Measurements from ENCODE around the gene STC2.

STC2 gene

DNA sequence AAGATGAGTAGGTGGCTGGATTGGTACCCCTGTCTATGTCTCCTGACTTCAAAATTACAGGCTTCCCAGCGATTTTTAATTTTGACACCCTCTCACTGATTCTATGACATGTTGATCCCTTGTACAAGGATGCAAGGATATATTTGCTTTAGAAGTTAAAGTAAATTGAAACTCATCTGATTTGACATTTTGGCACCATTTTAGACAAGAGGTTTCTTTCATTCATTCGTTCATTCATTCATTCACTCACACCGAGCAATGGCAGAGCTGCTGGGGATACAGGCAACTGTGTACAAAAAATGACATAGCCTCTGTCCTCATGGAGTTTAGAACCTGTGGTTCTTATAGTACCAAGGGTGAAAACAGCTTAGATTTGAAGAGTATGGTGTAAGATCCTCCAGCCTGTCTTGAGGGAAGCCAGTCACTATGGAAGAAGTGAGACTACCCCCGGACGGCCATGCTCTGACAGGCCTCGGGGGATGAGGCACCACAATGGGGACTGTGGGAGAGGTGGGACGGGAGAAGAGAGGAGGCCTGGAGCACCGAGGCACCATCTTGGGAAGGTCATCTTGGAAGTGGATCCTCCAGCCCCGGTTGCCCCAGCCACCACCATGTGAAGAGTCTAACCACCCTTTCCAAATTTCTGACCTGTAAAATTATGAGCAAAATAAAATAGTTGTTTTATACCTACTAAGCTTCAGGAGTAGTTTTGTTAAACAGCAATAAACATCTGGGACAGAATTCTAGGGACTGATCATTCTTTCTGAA lies 16.2 kb downstream of the STC2 start:
- DNase-seq, result no peak

DNA sequence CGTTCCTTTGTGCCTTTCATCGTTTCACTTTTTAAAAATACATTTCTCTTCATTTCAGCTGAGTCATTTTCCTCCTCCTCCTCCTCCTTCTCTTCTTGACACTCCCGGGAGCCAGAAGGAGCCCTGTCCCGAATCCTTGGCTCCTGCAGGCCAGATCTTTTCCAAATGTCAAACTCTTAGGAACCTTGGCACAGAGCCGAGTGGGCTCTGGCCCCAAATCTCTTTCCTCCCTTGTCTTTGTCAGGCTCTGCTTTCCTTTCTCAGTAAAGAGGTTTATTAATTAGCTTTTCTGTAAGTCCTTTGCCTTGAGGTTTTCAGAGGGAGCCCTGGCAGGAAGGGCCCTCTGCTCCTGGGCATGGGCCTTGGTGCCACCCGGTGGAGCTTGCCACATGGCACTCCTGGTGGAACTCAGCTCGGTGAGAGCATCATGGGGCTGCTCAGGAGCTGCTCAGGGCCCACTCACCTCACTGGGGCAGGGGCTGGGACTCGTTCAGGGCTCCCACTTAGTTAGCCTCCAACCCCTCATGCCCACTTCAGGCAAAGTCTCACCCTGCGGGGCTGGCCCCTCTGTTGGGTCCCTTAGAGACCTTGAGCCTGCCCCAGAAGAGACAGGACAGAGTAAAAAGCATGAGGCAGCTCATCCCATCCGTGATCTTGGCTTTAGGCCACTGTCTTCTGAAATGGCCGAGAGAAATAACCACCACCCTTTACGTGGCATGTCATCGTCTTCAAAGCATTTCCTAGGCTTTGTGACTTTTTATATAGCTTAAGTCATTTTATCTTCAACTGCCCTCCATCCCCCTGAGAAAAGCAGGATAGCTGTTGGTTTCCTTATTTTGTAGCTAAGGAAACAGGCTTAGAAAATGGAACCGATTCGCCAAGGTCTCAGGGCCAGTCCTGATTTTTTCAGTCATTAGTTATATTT lies 17.1 kb downstream of the STC2 start:
- no peak for DNase-seq

DNA sequence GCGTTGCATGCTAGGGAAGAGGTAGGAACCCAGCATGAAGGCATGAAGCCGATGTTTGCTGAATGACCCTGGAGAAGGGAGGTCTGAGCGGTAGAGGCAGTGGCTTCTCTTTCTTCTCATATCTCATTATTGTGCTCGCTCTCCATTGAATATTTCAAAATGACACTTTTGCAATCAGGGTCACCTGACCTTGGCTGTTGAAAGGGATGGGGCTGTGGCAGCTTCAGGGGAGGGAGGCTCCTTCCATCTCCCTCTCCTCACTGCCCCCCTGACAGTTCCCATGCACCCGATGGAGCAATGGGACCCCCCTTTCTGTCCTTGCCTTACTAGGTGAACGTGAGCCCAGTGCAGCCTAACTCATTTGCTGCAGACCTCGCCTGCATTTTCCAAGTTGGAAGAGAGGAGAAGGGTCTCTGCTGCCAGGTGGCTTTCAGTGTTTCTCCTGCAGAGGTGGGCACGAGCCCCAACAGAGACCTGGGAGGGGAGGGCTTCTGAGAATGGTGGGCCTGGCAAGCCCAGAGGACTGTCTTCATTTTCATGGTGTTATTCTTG lies 17.9 kb downstream of the STC2 start:
- DNase-seq, result no peak

DNA sequence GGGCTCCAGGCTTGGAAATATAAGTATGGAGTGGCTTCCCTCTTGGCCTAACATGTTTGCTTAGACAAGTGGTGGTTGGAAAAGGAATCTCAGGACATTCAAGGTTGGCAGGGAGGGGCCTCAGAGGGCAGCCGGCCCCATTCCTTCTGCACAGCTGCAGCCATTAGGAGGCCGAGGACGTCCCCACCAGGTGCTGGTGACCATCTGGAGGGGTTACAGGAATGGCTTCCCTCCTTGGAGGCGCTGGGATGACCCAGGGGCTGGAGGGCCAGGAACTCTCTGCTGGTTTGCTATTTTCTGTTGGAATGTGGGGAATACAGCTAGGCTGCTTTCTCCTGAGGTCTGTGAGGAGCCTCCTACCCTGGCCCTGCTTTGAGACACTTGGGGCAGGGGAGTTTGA lies 18.5 kb downstream of the STC2 start:
- DNase-seq, result no peak

DNA sequence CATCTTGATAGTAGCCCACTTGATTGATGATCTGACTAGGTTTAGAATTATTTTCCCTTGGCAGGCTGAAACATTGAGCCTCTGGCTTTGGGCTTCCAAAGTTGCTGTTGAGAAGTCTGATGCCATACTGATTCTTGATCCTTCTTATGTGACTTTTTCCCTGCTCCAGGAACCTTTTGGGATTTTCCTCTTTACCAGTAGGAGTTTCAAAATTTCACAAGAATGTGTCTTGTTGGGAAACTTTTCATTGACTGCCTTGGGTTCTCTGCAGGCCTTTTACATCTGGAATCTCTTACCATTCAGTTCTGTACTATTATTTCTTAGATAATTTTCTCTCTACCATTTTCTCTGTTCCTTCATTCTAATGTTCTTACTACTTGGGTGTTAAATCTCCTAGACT lies 20.0 kb downstream of the STC2 start:
- no peak for DNase-seq

DNA sequence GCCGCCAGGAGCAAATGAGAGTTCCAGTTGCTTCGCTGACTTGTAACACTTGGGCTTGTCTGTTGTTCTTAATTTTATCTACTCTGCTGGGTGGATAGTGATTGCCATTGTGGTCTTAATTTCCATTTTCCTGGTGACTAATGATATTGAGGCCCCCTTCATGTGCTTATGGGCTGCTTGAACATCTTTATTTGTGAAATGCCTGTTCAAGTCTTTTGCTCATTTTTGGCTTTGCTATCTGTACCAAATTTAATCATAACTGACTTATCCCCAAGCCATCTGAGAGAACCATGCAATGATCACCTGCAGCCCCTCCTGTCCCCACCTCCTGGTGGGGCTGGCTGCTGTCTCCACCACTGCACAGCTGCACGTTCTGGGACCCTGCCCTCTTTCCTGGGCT lies 20.5 kb downstream of the STC2 start:
- no peak for DNase-seq

DNA sequence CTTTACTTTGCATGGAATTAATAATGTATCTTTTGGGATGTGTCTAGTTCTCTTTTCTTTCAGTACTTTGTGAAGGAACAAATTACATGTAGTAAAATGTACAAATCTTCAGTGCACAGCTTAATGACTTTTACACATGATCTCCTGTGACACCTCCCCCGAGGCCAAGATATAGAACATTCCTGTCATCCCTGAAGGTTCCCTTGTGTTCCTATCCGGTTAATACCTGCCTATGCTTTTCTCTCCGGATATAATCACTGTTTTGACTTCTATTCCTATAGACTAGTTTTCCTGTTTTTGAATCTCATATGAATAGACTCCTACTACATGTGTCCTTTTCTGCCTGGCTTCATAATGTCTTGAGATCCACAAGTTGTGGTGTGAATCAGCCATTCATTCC lies 21.5 kb downstream of the STC2 start:
- no peak for DNase-seq

DNA sequence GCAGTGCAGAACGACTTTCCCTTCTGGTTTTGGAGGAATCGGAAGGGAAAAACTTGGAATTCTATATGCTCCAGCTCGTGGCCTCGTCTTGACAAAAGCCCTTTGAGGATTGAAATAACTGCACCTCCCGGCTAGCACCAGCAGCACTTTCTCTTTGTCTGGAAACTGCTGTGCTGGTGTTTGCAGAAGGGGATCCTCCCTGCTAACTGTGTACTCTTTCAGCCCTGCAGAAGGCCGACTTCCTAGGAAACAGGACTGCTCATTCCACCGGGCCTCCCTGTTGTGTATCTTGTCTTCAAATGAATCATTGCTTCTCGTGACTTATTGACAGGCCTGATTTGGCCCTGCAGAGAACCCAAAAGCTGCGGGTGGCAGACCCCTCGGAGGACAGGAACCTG lies 23.6 kb downstream of the STC2 start:
- DNase-seq, result no peak

DNA sequence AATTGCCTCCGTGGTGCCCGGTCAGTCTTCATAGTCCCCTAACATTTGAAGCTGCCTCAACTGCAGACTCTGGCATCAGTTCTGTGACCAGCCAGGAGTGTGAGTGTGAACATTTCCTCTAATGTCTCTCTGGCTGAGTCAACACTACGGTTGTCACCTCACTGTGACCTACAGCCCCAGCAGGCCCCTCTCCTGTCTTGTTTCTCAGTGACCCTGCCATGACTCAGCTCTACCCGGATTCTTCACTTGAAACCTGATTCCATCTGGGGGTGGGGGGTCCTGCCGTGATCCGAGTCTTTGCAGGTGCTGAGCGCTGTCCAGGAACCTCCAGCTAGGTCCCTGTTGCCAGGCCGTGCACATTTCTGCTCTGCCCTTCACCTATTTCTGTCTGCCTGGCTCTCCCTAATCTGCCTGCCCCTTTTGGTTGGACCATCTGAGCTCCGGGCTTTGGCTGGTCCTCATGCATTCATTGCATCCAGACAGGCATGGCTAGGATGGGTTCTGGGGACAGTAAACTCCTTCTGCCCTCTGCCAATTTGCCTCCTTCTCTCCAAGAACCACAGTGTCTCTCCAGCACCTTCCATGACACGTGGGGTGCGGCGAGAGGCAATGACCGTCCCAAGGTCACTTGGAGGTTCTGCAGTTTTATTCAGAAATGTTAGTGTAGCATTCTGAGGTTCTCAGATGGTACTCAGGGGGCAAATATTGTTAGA lies 24.2 kb downstream of the STC2 start:
- no peak for DNase-seq

DNA sequence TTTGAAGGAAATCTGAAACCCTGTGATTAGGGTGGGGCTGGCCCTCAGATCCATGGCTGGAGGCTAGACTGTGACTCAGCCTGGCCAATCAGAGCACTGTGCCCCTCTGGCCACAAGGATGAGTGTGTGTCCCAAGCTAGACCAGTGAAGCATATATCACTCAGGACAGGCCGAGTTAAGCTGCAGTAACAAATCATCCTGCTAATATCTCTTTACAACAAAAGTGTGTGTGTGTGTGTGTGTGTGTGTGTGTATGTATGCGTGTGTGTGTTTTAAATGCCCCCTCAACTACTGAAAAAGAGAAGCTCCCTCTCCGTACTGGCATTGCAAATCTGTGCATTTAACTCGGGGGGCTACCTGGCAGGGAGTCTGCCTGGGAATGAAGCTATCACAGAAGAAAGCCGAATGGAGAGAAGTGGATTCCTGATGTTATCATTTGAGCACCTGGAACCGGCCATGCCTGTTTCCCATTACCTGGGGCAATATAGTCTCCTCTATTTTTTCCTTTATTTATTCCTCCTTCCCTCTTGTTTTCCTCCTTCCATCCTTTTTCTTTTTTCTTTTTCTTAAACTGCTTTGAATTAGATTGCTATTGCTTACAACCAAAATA lies 25.6 kb downstream of the STC2 start:
- DNase-seq, result no peak

DNA sequence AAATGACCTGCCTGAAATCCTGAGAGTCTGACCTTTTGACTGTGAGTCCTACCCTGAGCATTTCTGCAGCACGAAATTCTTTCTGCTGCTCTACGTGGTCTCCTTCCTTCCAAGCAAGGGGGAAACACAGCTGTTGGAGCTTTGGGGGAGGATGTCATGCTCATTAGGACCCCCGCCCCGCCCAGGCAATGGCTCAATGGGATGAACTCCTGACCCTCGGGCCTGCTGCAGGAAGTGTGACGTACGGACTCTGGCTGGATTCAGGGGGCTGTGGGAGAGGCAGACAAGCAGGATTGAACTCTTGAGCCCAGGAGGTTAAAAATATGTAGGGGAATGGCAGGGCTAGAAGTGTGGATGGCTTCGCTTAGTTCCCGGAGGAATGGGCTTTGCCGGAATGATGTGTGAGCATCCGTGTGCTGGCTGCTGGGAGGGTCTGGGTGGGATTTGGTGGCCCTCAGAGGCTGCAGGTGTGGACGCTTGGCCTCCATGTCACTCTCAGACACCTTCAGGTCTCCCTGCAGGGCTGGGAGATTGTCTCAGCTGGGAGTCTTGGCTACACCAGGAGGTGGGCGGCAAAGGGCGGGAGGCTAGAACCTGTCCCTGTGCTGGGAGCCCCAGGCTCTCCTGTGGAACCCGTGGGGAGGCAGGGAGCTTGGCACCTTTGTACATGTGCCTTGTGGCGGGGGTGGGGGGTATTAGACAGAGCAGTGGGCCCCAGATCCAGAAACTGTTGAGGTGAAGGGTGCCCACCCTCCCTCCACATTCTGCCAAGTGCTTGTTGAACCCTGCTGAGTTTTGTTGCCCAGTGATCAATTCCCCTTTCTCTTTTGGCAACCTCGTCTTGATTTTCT lies 26.3 kb downstream of the STC2 start:
- DNase-seq, result no peak

DNA sequence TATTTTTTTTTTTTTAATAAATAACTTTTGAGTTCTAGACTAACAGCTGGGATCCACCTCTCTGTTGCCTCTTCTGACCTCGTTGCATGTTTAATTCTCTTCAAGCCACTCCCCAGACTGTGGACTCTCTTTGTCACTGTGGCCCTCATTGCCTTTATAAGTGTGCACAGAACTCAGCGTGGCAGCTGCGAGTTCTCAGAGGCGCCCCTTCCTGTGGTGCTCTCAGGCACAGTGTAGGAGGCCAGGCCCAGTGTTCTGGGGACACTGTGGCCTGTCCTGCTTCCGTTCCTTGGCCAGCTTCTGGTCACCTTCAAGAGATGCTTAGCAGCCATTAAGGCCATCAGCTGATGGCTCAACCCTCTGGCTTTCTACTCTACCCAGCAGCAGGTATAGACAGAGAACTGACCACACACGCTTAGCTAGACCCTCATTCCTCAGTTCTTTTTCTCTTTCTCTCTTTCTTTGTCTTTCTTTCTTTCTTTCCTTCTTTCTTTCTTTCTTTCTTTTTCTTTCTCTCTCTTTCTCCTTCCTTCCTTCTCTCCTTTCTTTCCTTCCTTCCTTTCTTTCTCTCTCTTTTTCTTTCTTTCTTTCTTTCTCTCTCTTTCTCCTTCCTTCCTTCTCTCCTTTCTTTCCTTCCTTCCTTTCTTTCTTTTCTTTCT lies 27.7 kb downstream of the STC2 start:
- DNase-seq, result no peak

DNA sequence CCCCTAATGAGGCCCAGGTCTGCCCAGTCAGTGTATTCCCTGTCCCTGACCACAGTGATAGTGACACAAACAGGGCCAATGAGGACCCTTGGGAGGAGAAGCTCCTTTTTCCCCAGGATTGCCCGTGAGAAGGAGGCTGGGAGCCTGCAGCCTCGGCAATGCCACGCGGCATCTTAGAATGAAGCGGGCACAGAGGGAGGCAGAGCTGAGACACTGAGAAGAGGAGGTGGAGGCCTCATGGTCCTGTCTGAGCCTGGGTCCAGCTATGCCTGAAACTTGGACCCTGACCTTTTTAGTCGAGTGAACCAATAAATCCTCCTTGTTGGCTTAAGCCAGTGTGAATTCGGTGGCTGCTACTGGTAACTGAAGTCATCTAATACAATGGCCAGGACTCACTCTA lies 28.4 kb downstream of the STC2 start:
- no peak for DNase-seq

DNA sequence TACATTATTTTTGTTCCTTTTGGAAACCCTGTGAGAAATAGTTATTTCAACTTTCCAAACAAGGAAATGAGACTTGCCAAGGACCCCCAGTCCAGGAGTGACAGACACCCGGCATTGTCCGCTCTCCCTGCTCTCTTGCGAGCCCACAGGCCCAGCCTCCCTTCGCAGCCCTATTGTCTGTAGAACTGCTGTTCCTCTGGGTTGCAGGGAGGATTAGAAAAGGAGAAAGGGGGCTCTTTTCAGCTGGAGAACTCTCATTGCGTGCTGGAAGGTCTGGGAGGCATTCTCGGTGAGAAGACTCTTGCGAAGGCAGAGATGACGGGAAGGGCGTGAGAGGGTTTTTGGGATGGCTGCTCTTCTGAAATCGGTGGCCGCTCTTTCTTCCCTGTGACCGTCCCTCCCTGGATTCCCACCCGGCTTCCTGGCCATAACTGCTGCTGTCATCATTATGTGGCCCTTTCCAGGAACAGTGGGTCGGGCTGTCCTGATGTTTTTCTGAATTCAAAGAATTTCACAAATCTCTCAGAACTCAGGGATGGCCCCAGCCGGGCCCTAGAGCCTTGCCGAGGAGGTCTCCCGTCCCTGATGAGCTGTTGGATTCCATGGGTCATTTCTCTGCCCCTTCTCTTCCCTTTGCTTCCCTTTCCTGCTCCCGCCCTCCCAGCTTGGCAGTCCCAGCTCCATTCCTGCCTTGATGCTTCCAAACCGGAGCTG lies 29.8 kb downstream of the STC2 start:
- no peak for DNase-seq

DNA sequence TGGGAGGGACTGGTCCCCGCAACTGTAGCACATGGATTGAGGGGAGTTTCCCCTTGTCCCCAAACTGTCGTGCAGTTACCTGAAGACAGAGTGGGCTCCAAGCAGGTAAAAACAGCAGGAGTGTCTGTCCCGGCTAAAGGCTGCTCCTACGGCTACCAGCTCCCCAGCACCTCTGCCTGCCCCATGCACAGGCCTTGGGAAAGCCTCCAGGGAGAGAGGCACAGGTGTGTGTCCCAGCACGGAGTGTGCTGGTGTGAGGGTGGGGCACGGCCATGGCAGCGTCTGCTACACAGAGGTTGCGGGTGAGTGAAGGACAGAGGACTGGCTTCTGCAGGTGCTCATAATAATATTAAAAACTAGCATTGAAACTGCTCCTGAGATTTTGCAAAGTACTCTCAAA lies 30.4 kb downstream of the STC2 start:
- DNase-seq, result no peak

DNA sequence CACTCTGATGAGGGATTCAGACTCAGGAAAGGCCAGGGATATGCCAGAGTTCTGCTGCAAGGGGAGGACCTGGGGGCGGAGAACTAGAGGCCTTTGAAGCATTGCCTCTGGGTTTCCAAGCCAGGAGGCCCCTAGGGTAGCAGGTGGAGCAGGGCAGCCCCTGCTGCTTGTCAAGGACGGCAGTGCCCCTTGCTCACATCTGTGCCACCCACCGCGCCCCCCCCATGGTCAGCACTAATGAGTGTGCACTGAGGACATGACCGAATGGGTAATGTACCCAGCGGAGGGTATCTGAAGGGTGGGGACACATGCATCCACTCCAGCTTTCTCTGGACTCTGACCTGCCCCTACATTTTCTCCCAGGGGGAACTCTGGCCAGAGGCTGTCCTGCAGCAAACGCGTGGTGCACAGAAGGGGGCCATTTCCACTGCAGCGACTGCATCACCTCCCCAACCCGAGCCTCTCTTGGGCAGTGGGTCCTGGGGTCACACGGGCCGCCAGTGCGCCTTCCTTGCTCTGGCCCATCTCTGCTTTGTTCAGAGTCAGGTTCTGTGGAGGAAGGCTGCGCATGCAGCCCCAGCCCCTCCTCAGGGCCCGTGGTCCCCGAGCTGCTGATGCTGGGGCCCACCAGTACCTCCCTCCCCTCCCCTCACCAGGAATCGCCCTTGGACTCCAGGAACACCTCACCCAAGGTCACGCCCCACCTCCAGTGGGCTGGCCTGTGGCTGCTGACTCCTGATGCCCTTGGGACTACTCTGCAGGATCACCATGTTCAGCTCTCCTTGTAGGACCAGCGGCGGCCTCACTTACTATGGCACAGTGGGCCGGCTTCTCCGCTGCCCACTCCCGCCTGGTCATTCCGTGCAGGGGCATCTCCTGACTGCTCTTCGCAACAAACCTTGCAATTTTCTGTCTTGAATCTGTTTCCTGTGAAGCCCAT lies 31.2 kb downstream of the STC2 start:
- no peak for DNase-seq

DNA sequence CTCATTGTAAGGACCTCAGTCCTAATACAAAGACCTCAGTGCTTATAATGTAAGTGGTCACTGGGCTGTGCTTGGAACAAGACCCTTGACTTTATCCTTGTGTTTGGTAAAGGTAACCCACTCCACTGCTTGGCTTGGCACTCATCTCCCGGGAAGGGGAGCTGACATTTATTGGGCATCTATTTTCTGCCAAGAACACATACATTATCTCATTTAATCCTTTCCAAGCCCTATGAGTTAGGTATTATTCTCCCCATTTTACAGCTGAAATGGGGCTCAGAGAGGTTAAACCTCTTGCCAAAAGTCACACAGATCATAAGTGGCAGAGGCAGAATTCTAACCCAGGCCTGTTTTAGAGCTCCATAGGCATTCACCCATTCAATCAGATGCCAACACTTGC lies 32.4 kb downstream of the STC2 start:
- DNase-seq, result no peak

DNA sequence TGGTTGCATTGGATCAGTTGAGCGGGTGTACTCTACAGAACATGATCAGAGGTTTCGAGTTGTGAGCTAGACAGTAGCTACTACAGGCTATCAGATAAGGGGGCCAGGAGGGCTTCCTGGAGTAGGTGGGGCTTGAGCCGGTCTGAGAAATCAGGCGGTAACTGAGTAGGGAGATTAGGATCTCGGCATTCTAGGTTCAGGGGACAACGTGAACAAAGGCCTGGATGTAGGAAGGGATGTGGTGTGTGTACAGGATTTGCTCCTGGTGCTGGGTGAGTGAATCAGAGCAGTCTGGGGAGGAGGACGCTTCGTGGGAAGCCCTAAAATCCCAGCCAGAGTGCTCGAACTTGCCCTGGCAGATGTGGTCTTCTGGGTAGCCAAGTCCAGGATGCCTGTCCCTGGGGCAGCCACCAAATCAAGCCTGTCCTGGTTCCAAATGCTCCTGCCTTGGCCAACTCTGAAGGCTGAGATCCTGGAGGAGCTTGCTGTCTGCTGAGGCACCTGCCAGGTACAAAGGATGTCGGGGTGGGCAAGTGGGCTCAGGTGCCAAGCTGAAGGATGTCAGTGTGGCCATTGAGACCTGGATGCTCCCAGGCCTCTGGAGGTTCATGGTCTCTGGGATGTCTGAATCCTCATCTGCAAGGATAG lies 33.4 kb downstream of the STC2 start:
- no peak for DNase-seq
